Spinal cord (tissue), 10 donors: Measurements from ENCODE around the gene C2orf72. TPM values are rescaled to one million over a fixed set of nuclear protein-coding genes. Genes with fewer than 3 reads are reported as not detected.
A peak's percentile ranks its signal among the peaks of the same experiment; 100 is the strongest.

Experiments used
- DNase-seq, 6 donors: peaks; one replicate each; pipeline versions ENCODE4 v3.0.0 to v3.0.0-alpha.2; 2013 to 2015; ENCODE audit warnings: low spot score in 6 of 6, low read depth in 4 of 6
- H3K27ac ChIP-seq: one replicate; pipeline ENCODE4 v1.5.1; 2013; ENCODE audit warnings: low read depth, low read length, control low read depth
- H3K27me3 ChIP-seq: one replicate; pipeline ENCODE4 v1.6.1; 2013; ENCODE audit warnings: low read length; ENCODE audit not compliant: control insufficient read depth, insufficient read depth
- H3K36me3 ChIP-seq: one replicate; pipeline ENCODE4 v1.6.1; 2013; ENCODE audit warnings: low read length; ENCODE audit not compliant: control insufficient read depth, insufficient read depth
- H3K4me1 ChIP-seq: one replicate; pipeline ENCODE4 v1.6.1; 2013; ENCODE audit warnings: low read length; ENCODE audit not compliant: control insufficient read depth, insufficient read depth
- H3K4me3 ChIP-seq: one replicate; pipeline ENCODE4 v1.5.1; 2013; ENCODE audit warnings: low read depth, low read length, control low read depth
- H3K9me3 ChIP-seq: one replicate; pipeline ENCODE4 v1.6.1; 2013; ENCODE audit warnings: low read length; ENCODE audit not compliant: control insufficient read depth, insufficient read depth
- WGBS: methylation state at CpG from one replicate; pipeline ENCODE4 v1.1.5; 2013; ENCODE audit warnings: missing lambda C conversion rate; ENCODE audit not compliant: insufficient coverage; 5-methylcytosine and 5-hydroxymethylcytosine counted together
- polyA plus RNA-seq, 2 donors: library from polyadenylated mRNA; unstranded; fragments of 120-200 nt; gene quantifications; one replicate each; pipeline ENCODE4 v1.2.1, GENCODE V29; 2013; ENCODE audit not compliant: insufficient read length in 2 of 2
- total RNA-seq, 2 donors: library from RNA; depleted of rRNA in 1 of 2; stranded (reverse); fragments of 120-200 nt in 1 of 2; fragments of >200 nt in 1 of 2; gene quantifications; one replicate each; pipeline versions ENCODE4 v1.2.3 to v1.2.4, GENCODE V29; 2013 to 2014
- donor health status: healthy.

C2orf72 gene
- total and polyA plus RNA-seq, 4 donors, result 23.0 to 67.6 (median 45.5) TPM

GRCh38 chr2:231049286-231050017 lies 12.1 kb downstream of the C2orf72 start:
- peaks cover 61% of the 10 kb centered on the region for H3K4me1 ChIP-seq
- H3K4me3 ChIP-seq, result no peak overlapping the region
- 76% methylated on average over 3 of the region's 12 CpGs for WGBS
- no peaks in the 10 kb centered on the region for H3K27me3 ChIP-seq
- H3K27ac ChIP-seq, result no peak overlapping the region
- H3K36me3 ChIP-seq, result peaks cover 17% of the 10 kb centered on the region
- no peak for DNase-seq
- no peaks in the 10 kb centered on the region for H3K9me3 ChIP-seq

GRCh38 chr2:231050018-231050901 lies 12.9 kb downstream of the C2orf72 start:
- H3K4me3 ChIP-seq, result no peak overlapping the region
- peaks cover 61% of the 10 kb centered on the region for H3K4me1 ChIP-seq
- H3K27ac ChIP-seq, result peak overlapping the region; percentile 8
- peaks cover 17% of the 10 kb centered on the region for H3K36me3 ChIP-seq
- peak in 2 of 6 donors; percentile 50 to 68 for DNase-seq
- 40% methylated on average over 8 of the region's 9 CpGs for WGBS
- H3K27me3 ChIP-seq, result no peaks in the 10 kb centered on the region
- no peaks in the 10 kb centered on the region for H3K9me3 ChIP-seq

DNA sequence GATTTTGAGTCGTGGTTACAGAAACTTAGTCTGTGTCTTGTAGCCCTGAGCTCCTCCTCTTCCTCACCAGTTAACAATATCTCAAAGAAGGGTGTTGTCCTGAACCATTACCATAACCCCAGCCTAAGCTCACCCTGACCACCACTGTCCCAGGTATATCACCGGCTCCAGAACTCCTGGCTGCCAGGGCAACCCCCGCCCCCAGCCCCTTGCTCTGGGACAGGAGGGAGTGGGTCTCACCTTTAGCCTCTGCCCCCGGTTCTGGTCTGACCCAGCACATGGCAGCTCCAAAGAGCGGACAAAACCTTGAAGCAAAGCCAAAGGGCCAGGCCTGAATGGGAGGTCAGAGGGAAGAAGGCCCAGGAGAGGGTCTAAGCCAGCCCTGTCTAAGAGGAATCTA lies 13.8 kb downstream of the C2orf72 start:
- WGBS, result 76% methylated on average over 4 of the region's 5 CpGs
- Histone ChIP-seq H3K36me3 (peaks cover 17% of the 10 kb centered on the region), H3K27ac (no peak overlapping the region), H3K4me1 (peaks cover 61% of the 10 kb centered on the region), H3K9me3 (no peaks in the 10 kb centered on the region), H3K27me3 (no peaks in the 10 kb centered on the region), H3K4me3 (no peak overlapping the region)
- DNase-seq, result no peak

DNA sequence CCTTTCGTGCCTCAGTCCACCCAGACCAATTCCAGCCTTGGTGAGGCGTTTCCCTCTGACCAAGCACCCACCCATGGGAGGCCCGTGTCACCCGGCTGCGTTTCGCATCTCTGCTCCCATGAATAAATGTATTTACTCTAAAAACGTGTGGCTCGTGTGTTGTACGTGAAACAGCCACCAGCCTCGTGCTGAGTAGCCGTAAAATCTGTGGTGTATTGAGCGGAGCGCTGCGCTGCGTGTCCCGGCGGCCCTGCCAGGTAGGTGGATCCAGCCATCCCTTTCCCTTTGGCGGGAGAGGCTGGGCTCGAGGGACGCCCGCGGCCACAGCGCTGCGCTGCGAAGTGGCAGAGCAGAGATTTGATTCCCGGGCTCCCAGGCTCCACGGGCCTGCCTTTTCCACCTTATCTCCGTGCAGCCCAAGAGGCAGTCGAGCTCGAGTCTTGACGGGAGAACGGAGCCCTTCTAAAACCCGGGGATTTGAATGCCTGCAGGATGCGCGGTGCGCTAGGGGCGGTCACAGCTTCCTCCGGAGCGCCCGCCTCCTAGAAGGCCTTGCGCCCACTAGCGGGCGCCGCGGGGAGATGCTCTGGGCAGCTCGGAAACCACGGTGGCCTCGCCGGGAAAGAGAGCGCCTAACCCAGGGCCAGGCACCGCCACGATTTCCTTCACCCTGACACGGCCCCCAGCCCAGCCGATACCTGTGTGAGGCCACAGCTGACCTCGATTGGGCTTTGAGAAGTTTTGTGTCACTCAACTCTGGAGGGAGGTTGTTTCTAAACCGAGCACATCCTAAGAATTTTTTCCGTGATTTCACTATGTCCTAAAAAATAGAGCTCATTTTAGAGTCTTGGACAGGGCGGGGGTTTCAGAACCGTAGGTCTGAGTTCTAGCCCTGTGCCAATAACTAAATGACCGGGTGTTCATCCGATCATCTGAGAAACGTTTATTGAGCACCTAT lies 15.4 kb downstream of the C2orf72 start:
- Histone ChIP-seq H3K4me1 (peaks cover 49% of the 10 kb centered on the region), H3K4me3 (peak overlapping the region; percentile 72), H3K9me3 (no peaks in the 10 kb centered on the region), H3K27me3 (no peaks in the 10 kb centered on the region), H3K27ac (peak overlapping the region; percentile 77), H3K36me3 (peaks cover 4% of the 10 kb centered on the region)
- WGBS, result 8% methylated on average over 53 of the region's 62 CpGs
- peak in 5 of 6 donors; percentile 68 to 96 (median 76) for DNase-seq

- H3K4me3 ChIP-seq, result no peak overlapping the region
- H3K4me1 ChIP-seq, result peaks cover 40% of the 10 kb centered on the region
- 86% methylated on average over 6 of the region's 6 CpGs for WGBS
- no peaks in the 10 kb centered on the region for H3K9me3 ChIP-seq
- no peaks in the 10 kb centered on the region for H3K36me3 ChIP-seq
- H3K27me3 ChIP-seq, result no peaks in the 10 kb centered on the region
- no peak for DNase-seq
- H3K27ac ChIP-seq, result no peak overlapping the region
Observed at GRCh38 chr2:231053846-231054245, 16.5 kb downstream of the C2orf72 start.

DNA sequence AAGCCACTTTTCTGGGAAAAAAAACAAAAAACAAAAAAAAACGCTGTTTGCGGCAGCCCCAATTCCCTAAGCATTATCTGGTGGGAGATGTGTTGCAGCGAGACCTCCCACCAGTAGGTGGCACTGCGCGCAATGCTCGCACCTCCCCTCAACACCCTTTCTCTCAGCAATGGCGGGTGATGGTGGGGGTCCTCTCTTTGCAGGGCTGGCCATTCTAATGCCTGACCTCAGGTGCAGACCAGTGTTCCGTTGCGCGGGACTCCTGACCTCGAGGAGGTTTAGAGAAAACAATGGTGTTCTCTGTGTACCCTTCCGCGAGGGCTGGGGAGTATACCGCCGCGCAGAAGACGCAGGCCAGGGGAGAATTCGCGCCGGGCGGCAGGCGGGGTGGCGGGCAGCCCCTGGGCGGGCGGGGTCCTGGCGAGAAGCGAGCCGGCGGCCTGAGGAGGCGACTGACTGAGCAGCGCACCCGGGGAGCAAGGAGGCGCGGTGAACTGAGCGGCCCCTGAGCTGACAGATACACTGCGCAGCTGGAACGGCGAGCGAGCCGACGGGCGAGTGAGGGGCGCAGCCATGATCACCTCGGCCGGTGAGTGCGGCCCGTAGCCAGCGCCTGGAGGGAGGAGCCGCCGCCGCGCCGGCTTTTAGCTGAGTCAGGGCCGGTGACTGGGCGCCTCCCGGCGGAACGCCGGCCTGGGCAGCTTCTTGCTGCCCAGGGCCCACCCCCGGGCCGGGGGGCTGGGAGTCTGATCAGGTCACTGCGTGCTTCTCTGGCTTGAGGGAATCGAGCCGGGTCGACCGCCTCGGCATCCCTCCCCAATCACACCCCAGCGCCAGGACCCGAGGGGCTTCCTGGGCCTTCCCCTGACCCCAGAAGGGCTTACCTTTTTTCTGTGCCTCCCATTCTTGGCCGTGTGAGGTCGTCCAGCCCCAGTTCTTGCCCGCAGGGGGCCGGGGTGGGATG lies 19.4 kb downstream of the C2orf72 start, which contains the start of gene PSMD1:
Gene PSMD1, plus strand, starts transcription at position 415 of the 964 bp plus-strand sequence. Its CDS starts 159 bp downstream, at position 574.
- H3K9me3 ChIP-seq, result no peaks in the 10 kb centered on the region
- no peaks in the 10 kb centered on the region for H3K27me3 ChIP-seq
- peaks cover 14% of the 10 kb centered on the region for H3K4me1 ChIP-seq
- H3K4me3 ChIP-seq, result peak within 1 kb of the TSS; percentile 94
- WGBS, result under 1% methylated on average over 68 of the region's 73 CpGs
- H3K27ac ChIP-seq, result peak within 1 kb of the TSS; percentile 91
- peaks cover 5% of the 10 kb centered on the region for H3K36me3 ChIP-seq
- DNase-seq, result peak; percentile 89 to 98 (median 92)

DNA sequence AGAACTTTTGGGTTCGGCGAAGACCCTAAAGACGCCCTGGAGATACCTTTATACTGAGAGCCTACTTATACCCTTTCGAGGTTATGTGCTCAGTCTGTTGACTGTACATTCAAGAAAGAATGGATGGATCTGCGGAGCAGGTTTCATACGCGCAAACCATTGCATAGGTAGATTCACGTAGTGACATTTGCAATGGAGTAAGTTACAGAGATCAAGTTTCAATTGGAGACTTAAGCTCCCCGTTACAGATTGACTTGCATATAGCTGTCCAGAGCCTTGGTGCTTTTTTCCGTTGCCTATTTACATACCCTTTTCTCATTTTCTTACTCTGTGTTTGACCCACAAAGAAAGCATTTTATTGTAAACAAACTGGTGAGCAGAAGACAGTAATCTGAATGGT lies 20.3 kb downstream of the C2orf72 start:
- H3K36me3 ChIP-seq, result peaks cover 5% of the 10 kb centered on the region
- H3K27ac ChIP-seq, result no peak overlapping the region
- DNase-seq, result no peak
- 3% methylated on average over 5 of the region's 10 CpGs for WGBS
- peak overlapping the region; percentile 94 for H3K4me3 ChIP-seq
- H3K27me3 ChIP-seq, result no peaks in the 10 kb centered on the region
- H3K9me3 ChIP-seq, result no peaks in the 10 kb centered on the region
- peaks cover 5% of the 10 kb centered on the region for H3K4me1 ChIP-seq

DNA sequence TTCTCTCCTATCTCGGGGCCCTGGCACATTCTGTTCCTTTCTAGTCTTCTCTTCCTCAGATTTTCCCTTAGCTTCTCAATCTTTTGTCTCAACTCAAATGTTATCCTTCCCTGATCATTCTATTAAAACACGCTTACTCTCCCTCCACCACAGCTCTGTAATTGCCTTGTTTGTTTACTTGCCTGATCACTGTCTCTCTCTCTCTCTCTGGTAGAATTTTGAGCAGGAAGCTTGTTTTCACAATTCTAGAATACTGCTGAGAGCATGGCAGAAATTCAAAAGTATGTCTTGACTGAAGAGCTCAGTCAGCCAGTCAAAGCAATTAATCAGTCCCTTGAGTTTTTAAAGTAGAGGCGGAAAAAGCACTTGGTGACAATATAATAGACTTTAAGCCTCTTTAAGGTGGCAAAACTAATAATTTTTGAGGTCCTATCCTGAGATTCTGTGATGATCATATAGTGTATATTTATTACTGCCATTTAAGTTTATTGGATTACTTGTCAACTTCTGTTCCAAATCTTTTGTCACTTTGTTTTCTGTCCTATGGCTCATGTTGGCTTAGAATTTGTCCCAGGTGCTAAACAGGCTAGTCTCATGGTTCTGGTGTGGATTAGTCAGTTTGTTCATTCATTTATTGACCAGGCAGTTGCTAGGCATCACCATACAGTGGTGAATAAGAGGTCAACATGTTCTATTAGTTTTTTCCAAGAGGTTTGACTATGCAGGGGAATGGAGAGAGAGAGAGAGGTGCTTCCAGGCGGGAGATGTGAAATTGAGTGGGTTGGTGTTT lies 21.6 kb downstream of the C2orf72 start:
- 56% methylated on average over 1 of the region's 4 CpGs for WGBS
- no peak overlapping the region for H3K27ac ChIP-seq
- H3K9me3 ChIP-seq, result no peaks in the 10 kb centered on the region
- H3K4me1 ChIP-seq, result no peaks in the 10 kb centered on the region
- H3K36me3 ChIP-seq, result peaks cover 5% of the 10 kb centered on the region
- no peak overlapping the region for H3K4me3 ChIP-seq
- no peaks in the 10 kb centered on the region for H3K27me3 ChIP-seq
- DNase-seq, result no peak
